Osteocyte (in vitro differentiated cells): ENCODE results near the gene LYPD1. TPM values are rescaled to one million over a fixed set of nuclear protein-coding genes. Genes with fewer than 3 reads are reported as not detected.
"Not testable (repeated sequence)": the region's sequence is repeated elsewhere in the genome, so short reads cannot be mapped to it uniquely, and the experiment has no call there.

Experiments
- DNase-seq: peaks from one replicate; pipeline ENCODE4 v3.0.0; 2021; ENCODE audit warnings: mixed read lengths; ENCODE audit not compliant: unreplicated experiment; ENCODE audit errors: extremely low spot score
- H3K27ac Mint-ChIP-seq: one replicate; pipeline ENCODE4 v1.8.0; 2021; ENCODE audit warnings: mild to moderate bottlenecking, mixed read lengths; ENCODE audit not compliant: unreplicated experiment
- H3K27me3 Mint-ChIP-seq: one replicate; pipeline ENCODE4 v1.8.0; 2021; ENCODE audit warnings: mixed read lengths; ENCODE audit not compliant: unreplicated experiment
- H3K36me3 Mint-ChIP-seq: one replicate; pipeline ENCODE4 v1.8.0; 2021; ENCODE audit warnings: mixed read lengths; ENCODE audit not compliant: unreplicated experiment
- H3K4me1 Mint-ChIP-seq: one replicate; pipeline ENCODE4 v1.8.0; 2021; ENCODE audit warnings: mixed read lengths; ENCODE audit not compliant: unreplicated experiment
- H3K4me3 Mint-ChIP-seq: one replicate; pipeline ENCODE4 v1.8.0; 2021; ENCODE audit warnings: mild to moderate bottlenecking, moderate library complexity, mixed read lengths; ENCODE audit not compliant: unreplicated experiment
- H3K9me3 Mint-ChIP-seq: one replicate; pipeline ENCODE4 v1.8.0; 2021; ENCODE audit warnings: mixed read lengths; ENCODE audit not compliant: unreplicated experiment
- CTCF ChIP-seq: fragments of 200-600 bp; sonication (generic); IDR thresholded peaks from 2 replicates; pipeline ENCODE4 v1.5.0; 2021; ENCODE audit warnings: antibody characterized with exemption, mild to moderate bottlenecking, moderate library complexity
- total RNA-seq: library from RNA; stranded (reverse); gene quantifications from 2 replicates; pipeline ENCODE4 v1.2.1, GENCODE V29; 2021

LYPD1 gene
- total RNA-seq, 1 donor from 2014 or later, result 0.19 TPM

- TF ChIP-seq CTCF, result no peak
- H3K27me3 Mint-ChIP-seq, result no peaks in the 10 kb centered on the region
Measured at GRCh38 chr2:132701810-132702209, 31.8 kb upstream of the LYPD1 start.

GRCh38 chr2:132699802-132700201 is 29.8 kb upstream of the LYPD1 start:
- not testable (repeated sequence) for H3K27me3 Mint-ChIP-seq, DNase-seq, H3K27ac Mint-ChIP-seq, H3K4me1 Mint-ChIP-seq, H3K36me3 Mint-ChIP-seq, H3K9me3 Mint-ChIP-seq, H3K4me3 Mint-ChIP-seq

More at GRCh38 chr2:132701810-132702209, 31.8 kb upstream of the LYPD1 start:
- H3K4me1 Mint-ChIP-seq, result no peaks in the 10 kb centered on the region
- no peaks in the 10 kb centered on the region for H3K36me3 Mint-ChIP-seq
- no peak overlapping the region for H3K27ac Mint-ChIP-seq
- H3K4me3 Mint-ChIP-seq, result no peak overlapping the region
- no peaks in the 10 kb centered on the region for H3K9me3 Mint-ChIP-seq
- no peak for DNase-seq

GRCh38 chr2:132698347-132698746 is 28.3 kb upstream of the LYPD1 start:
- not testable (repeated sequence) for H3K9me3 Mint-ChIP-seq, H3K27ac Mint-ChIP-seq, H3K4me1 Mint-ChIP-seq, H3K36me3 Mint-ChIP-seq, DNase-seq, H3K27me3 Mint-ChIP-seq, H3K4me3 Mint-ChIP-seq

- Mint-ChIP-seq H3K9me3 (no peaks in the 10 kb centered on the region), H3K4me1 (no peaks in the 10 kb centered on the region), H3K27ac (no peak overlapping the region), H3K27me3 (no peaks in the 10 kb centered on the region), H3K36me3 (no peaks in the 10 kb centered on the region), H3K4me3 (no peak overlapping the region)
- no peak for DNase-seq
- no peak for TF ChIP-seq CTCF
Measured at GRCh38 chr2:132697556-132698205, 27.7 kb upstream of the LYPD1 start.

GRCh38 chr2:132692816-132693215 is 22.8 kb upstream of the LYPD1 start:
- no peak for TF ChIP-seq CTCF

GRCh38 chr2:132691556-132691955 is 21.6 kb upstream of the LYPD1 start:
- no peak overlapping the region for H3K4me3 Mint-ChIP-seq
- H3K36me3 Mint-ChIP-seq, result no peaks in the 10 kb centered on the region
- no peak for TF ChIP-seq CTCF
- no peak overlapping the region for H3K27ac Mint-ChIP-seq
- no peaks in the 10 kb centered on the region for H3K4me1 Mint-ChIP-seq
- peaks cover 7% of the 10 kb centered on the region for H3K9me3 Mint-ChIP-seq
- DNase-seq, result no peak
- H3K27me3 Mint-ChIP-seq, result no peaks in the 10 kb centered on the region

More at GRCh38 chr2:132692816-132693215, 22.8 kb upstream of the LYPD1 start:
- no peaks in the 10 kb centered on the region for H3K27me3 Mint-ChIP-seq
- no peaks in the 10 kb centered on the region for H3K4me1 Mint-ChIP-seq
- H3K36me3 Mint-ChIP-seq, result no peaks in the 10 kb centered on the region
- H3K27ac Mint-ChIP-seq, result no peak overlapping the region
- DNase-seq, result no peak
- H3K9me3 Mint-ChIP-seq, result peaks cover 7% of the 10 kb centered on the region
- H3K4me3 Mint-ChIP-seq, result no peak overlapping the region
